Measurements from ENCODE around the gene ENTPD3. TPM values are rescaled to one million over a fixed set of nuclear protein-coding genes. Genes with fewer than 3 reads are reported as not detected.

ENTPD3 gene
- total RNA-seq, result not detected in 2 replicates
- 0.03 TPM for polyA plus RNA-seq (2012)

GRCh38 chr3:40387001-40387894, at the start of gene ENTPD3:
ENTPD3 (plus strand) TSS chr3:40387184; CDS start chr3:40388058, 874 bp downstream.
- DNase-seq (ENCODE audit: low read depth), result no peak

- no peak for DNase-seq (ENCODE audit: low read depth)
Observed at GRCh38 chr3:40339871-40340270, 47.1 kb upstream of the ENTPD3 start.

- peak; percentile 52 for DNase-seq (ENCODE audit: low read depth)
Observed at GRCh38 chr3:40340541-40341170, 46.3 kb upstream of the ENTPD3 start.

DNA sequence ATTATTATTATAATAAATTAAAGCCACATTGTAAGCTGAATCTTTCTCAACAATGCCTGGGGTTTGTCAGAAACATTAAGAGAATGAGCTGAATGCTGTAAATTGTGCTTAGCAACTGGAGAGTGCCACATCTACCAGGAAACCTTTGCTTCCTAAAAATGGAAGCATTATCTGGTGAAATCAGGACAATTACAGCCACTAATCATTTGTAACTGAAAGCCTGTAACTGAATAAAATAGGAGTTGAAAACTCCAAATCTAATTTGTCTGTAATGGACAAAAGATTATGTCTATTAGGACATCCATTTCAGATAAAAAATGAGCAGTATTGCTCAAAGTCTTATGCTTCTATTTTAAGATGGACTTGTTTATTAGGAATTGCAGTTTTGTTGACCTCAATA, 45.3 kb upstream of the ENTPD3 start:
- no peak for DNase-seq (ENCODE audit: low read depth)

DNA sequence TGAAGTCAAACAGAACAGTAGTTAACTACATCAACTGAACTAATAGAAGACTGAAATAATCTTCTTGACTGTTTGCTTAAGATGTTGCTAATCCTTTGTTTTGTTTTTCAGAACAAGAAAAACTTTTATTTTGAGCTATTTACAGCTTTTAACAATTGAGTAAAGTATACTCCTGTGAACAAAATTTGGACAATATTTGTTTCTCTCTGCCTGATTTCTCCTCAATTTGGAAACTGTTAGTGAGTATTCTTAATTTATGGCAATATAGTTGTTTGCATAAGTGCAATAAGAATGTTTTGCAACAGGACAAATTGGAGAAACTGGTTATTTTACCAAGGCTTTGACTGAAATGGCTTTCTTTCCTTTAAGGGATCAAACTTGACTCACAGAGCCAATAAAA, 36.5 kb upstream of the ENTPD3 start:
- no peak for DNase-seq (ENCODE audit: low read depth)

DNA sequence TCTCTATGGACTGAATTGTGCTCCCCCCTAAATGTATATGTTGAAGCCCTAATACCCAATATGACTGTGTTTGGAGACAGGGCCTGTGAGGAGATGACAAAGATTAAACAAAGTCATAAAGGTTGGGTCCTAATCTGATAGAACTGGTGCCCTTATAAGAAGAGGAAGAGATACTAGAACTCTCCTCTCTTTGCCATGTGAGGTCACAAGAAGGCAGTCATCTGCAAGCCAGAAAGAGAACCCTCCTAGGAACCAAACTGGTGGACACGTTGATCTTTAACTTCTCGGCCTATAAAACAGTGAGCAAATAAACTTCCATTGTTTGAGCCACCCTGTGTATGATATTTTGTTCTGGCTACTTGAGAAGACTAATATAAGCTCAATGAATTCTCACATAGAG, 31.6 kb upstream of the ENTPD3 start:
- DNase-seq (ENCODE audit: low read depth), result no peak

DNA sequence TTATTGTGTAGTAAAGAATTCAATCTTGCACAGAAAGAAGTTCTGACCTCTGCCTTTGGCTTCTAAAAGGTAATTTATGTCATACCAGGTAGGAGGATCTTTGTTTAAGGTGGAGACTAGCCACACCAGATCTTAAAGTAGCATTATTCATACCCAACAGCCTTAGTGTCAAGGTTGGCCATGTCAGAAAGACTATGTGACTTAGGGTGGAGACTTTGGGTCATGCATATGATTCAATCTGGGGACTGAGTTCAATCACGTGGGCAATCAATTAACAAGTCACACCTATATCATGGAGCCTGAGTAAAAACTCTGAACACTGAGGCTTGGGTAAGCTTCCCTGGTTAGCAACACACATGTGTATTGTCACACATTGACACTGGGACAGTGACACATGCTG, 28.5 kb upstream of the ENTPD3 start:
- DNase-seq (ENCODE audit: low read depth), result no peak

DNA sequence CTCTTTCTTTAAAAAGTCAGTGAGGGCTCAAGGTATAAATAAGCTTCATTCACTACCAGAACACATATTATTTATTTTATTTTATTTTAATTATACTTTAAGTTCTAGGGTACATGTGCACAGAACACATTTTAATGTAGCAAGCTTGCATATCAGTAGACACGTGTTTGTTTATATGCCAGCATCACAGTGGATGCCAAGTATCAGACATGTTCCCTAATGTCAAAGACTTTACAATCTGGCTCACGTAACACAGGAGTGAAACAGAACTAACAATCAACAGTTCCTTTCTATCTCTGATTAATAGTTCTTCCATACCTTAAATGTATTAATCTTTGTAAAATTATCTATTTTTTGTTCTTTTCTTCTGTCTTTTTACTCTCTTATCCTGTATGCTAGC, 23.3 kb upstream of the ENTPD3 start:
- DNase-seq (ENCODE audit: low read depth), result no peak

DNA sequence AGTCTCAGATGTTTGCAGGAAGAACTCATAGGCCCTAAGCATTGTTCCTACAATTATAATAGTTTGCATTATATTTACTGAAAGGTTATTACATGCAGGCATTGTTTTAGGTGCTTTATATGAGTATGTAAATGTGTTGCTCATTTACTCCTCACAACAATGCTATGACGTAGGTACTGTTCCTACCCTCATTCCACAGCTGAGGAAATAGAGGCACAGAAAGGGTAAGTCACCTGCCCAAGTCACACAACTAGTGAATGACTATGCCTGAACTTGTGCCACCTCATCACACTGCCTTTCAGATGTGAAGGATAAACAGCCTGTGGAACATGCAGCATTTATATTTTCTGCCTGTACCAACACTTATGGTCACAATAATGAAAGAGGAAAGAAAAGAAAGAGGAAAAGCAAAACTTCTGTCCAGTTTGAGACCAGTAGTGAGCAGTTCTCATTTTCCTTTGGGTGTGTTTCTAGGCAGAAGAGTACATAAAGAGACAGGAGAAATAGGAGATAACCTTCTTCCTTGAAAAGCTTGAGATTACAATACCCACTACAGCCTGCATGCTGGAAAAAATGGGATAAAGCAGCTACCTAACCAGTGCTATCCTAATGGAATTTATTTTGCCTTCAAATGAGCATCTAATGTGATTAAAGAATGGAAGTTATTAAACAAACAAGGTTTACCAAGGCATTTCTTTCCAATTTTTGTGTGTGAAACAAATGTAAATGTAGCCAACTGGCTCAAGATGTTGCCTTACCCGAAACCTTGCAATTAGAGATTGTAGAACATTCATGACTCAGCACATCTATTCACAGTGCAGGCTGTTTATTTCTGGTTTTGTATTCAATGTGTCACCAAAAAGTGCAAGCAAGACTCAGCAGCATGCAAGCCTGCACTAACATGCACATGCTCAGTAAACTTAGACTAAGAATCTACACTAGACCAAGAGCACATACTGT, 20.5 kb upstream of the ENTPD3 start:
- peak; percentile 22 for DNase-seq (ENCODE audit: low read depth)

DNA sequence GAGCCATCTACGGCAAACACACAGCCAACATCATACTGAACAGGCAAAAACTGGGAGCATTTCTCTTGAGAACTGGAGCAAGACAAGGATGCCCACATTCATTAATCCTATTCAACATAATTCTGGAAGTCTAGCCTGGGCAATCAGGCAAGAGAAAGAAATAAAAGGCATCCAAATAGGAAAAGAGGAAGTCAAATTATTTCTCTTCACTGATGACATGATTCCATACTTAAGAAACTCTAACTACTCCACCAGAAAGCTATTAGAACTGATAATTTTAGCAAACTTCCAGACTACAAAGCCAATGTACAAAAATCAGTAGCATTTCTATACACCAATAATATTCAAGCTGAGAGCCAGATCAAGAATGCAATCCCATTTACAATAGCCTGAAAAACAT, 17.3 kb upstream of the ENTPD3 start:
- DNase-seq (ENCODE audit: low read depth), result no peak

GRCh38 chr3:40377822-40378221, 9.2 kb upstream of the ENTPD3 start:
- no peak for DNase-seq (ENCODE audit: low read depth)

GRCh38 chr3:40379674-40380306, 7.2 kb upstream of the ENTPD3 start:
- no peak for DNase-seq (ENCODE audit: low read depth)

DNA sequence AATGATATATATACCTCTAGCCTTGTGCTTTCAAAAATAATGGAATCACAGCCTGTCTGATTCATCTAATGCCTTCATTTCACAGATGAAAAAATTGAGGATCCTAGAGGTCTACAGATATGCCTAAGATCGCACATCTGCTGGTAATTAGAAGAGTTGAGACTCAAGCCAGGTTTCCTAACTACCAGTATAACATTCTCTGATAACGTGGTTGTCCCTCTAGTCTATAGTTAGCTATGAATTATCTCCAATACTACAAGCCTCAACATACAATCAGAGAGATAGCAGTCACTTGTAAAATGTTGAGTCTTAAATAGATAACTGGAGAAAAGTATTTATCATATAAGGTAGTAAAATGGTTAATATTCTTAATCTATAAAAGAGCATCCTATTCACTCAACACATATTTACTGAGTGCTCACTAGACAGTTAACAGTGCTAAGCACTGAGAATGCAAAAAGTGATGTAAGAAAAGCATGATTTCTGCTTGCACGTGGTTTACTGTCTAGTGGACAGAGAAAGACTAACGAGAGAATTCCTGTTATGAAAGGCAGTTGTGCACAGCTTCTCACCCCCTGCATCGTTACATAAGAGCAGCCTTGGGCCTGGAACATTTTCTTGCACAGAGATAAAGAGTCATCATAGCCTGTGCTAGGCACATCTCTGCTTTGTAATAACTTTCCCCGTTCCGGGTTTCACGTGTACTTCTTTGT, 4.9 kb upstream of the ENTPD3 start:
- no peak for DNase-seq (ENCODE audit: low read depth)

- DNase-seq (ENCODE audit: low read depth), result no peak
Observed at GRCh38 chr3:40382617-40382979, 4.4 kb upstream of the ENTPD3 start.

DNA sequence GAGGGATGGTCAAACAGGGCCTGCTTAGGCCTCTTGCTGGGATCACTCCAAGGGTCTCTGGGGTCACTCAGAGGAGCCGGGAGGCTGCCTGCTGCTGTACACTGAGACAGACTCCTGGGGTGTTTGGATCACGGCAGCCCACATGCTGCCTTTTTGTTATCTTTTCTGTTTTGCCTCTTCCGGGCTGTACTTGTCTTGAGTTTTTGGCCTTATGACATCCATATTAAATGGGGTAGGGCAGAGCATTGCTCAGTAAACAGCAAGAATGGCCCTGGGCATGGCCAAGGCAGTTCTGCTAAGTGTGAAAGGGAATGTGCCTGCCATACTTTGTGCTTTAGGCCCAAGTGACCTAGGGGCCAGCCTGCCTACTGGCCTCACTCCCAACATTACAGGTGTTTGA, 771 bp upstream of the ENTPD3 start:
- no peak for DNase-seq (ENCODE audit: low read depth)

- no peak for DNase-seq (ENCODE audit: low read depth)
Observed at GRCh38 chr3:40387895-40388254, 891 bp downstream of the ENTPD3 start.

GRCh38 chr3:40396406-40396805, 9.4 kb downstream of the ENTPD3 start:
- DNase-seq (ENCODE audit: low read depth), result no peak

GRCh38 chr3:40397129-40397528, 10.1 kb downstream of the ENTPD3 start:
- no peak for DNase-seq (ENCODE audit: low read depth)

GRCh38 chr3:40397912-40398311, 10.9 kb downstream of the ENTPD3 start:
- no peak for DNase-seq (ENCODE audit: low read depth)

- no peak for DNase-seq (ENCODE audit: low read depth)
Observed at GRCh38 chr3:40398346-40398745, 11.4 kb downstream of the ENTPD3 start.

Measured in myocyte (in vitro differentiated cells).